B cell (primary cell): ENCODE measurements around the gene EDARADD.

Experiments used
- EZH2 ChIP-seq: IDR thresholded peaks from 2 replicates; pipeline ENCODE4 v1.6.1; 2012; ENCODE audit warnings: borderline replicate concordance, low read depth, mild to moderate bottlenecking, moderate library complexity, low read length; ENCODE audit not compliant: insufficient read depth, poor library complexity, severe bottlenecking
- TF ChIP-seq, protein P1 (sequence below): fragments of 200-600 bp; IDR thresholded peaks from one replicate; pipeline ENCODE4 v1.8.0; 2022; ENCODE audit warnings: antibody characterized with exemption, mild to moderate bottlenecking

DNA sequence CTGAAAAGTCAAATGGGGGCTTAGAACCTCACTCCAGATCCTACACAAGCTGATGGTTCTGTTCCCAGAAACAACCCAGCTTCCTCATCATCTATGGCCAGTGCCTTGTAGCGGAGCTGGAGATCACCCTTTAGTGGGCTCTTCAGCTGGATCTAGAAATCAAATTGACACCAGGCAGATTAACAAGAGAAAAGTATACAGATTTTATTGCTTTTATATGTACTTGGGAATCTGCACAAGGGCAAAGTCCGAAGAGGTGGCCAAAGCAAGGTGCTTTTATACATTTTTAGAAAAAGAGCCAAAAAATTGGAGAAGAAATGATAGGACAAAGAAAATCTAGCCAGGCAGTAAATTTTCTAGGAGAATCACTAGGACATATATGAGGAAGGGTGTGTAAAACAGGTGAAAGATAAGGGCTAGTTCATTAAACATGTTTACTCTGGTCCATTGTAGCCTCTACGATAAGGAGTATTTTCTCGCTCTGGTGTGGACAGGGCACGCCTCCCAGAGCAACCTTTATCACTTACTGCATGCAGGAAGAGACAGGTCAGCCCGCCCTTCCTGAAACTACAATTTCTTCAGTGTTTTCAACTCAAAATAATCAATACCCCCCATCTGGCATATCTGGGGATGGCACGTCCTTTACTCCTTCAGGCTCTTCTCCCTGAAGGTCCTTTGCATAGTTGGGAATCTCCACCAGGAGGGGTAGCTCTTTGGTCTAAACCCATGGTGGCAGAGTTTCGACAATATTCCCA, 115.7 kb downstream of the EDARADD start:
- TF ChIP-seq, protein P1, sequence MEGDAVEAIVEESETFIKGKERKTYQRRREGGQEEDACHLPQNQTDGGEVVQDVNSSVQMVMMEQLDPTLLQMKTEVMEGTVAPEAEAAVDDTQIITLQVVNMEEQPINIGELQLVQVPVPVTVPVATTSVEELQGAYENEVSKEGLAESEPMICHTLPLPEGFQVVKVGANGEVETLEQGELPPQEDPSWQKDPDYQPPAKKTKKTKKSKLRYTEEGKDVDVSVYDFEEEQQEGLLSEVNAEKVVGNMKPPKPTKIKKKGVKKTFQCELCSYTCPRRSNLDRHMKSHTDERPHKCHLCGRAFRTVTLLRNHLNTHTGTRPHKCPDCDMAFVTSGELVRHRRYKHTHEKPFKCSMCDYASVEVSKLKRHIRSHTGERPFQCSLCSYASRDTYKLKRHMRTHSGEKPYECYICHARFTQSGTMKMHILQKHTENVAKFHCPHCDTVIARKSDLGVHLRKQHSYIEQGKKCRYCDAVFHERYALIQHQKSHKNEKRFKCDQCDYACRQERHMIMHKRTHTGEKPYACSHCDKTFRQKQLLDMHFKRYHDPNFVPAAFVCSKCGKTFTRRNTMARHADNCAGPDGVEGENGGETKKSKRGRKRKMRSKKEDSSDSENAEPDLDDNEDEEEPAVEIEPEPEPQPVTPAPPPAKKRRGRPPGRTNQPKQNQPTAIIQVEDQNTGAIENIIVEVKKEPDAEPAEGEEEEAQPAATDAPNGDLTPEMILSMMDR: no peak
- no peak for TF ChIP-seq EZH2
